AG08396 (cell line): ENCODE measurements around the gene PHKA2.

ENCODE experiments used
- DNase-seq: peaks from one replicate; pipeline ENCODE4 v3.0.0; 2012; ENCODE audit warnings: low spot score, mixed read lengths

Gene PHKA2

GRCh38 chrX:18931972-18932371 lies 51.9 kb downstream of the PHKA2 start:
- peak; percentile 36 for DNase-seq

GRCh38 chrX:18929775-18930174 lies 54.1 kb downstream of the PHKA2 start:
- no peak for DNase-seq

- no peak for DNase-seq
Observed at GRCh38 chrX:18927558-18927957, 56.4 kb downstream of the PHKA2 start.

- no peak for DNase-seq
Observed at GRCh38 chrX:18924507-18925088, 59.3 kb downstream of the PHKA2 start.

GRCh38 chrX:18920566-18920965 lies 63.3 kb downstream of the PHKA2 start:
- DNase-seq = no peak

GRCh38 chrX:18920079-18920478 lies 63.8 kb downstream of the PHKA2 start:
- DNase-seq = no peak

GRCh38 chrX:18917831-18918230 lies 66.1 kb downstream of the PHKA2 start:
- no peak for DNase-seq

- no peak for DNase-seq
Observed at GRCh38 chrX:18906286-18906685, 77.6 kb downstream of the PHKA2 start.

GRCh38 chrX:18900401-18900976 lies 83.4 kb downstream of the PHKA2 start:
- DNase-seq = no peak

GRCh38 chrX:18899796-18900380 lies 84.0 kb downstream of the PHKA2 start:
- peak; percentile 24 for DNase-seq

- DNase-seq = no peak
Observed at GRCh38 chrX:18898492-18898891, 85.4 kb downstream of the PHKA2 start.

- no peak for DNase-seq
Observed at GRCh38 chrX:18898091-18898490, 85.8 kb downstream of the PHKA2 start.

- DNase-seq = no peak
Observed at GRCh38 chrX:18897611-18898010, 86.3 kb downstream of the PHKA2 start.

- no peak for DNase-seq
Observed at GRCh38 chrX:18896680-18897544, 87.0 kb downstream of the PHKA2 start.

- peak; percentile 51 for DNase-seq
Observed at GRCh38 chrX:18895189-18895951, 88.5 kb downstream of the PHKA2 start.

GRCh38 chrX:18894156-18894555 lies 89.8 kb downstream of the PHKA2 start:
- no peak for DNase-seq

GRCh38 chrX:18893536-18893935 lies 90.4 kb downstream of the PHKA2 start:
- DNase-seq = no peak

GRCh38 chrX:18892899-18893298 lies 91.0 kb downstream of the PHKA2 start:
- no peak for DNase-seq

- DNase-seq = no peak
Observed at GRCh38 chrX:18891548-18891945, 92.4 kb downstream of the PHKA2 start.

- DNase-seq = no peak
Observed at GRCh38 chrX:18890724-18891547, 93.0 kb downstream of the PHKA2 start.

- no peak for DNase-seq
Observed at GRCh38 chrX:18890049-18890381, 93.9 kb downstream of the PHKA2 start.
